DMS53 treated with DMSO at 0.1 percent for 48 hours (cell line): ENCODE results near the gene GNG11.
"Not testable (repeated sequence)": the region's sequence is repeated elsewhere in the genome, so short reads cannot be mapped to it uniquely, and the experiment has no call there.

ENCODE experiments used
- DNase-seq: peaks from one replicate; lab custom pipeline; 2025; ENCODE audit not compliant: unreplicated experiment; lab: John Stamatoyannopoulos, UW

The GNG11 gene

DNA sequence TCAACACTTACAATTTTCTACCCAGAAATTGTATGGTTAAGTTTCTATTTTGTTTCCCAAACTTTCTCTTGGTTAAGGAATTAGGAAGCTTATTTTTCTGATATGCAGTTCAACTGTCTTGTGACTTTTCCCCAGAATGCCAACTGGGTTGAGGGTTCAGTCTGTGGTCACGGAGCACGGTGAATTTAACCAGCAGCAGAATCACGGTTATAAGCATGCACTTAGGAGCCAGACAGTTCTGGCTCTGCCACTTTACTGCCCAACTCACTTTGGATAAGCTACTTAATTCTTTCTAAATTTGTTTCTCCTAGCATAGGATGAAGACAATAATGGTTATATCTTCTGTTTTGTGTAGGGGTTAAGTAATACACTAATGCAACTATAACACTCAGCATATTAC, 10.3 kb upstream of the GNG11 start:
- DNase-seq = not testable (repeated sequence)

DNA sequence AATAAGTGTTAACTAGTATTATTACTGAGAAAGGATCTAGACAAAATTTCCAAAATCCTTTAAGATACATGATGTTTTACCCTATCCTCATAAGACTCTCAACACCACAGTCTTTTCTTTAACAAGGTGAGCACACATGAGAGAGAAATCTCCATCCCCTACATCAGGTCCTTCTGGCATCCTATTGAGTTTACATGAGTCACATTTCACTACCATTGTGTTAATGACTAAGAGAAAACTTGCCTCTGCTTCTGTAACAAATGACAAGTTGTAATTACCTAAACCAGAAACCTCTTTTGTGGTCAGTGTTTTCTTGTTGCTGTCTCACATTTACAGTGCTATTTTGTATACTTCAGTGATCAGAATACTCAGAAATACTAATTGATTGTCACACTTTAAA, 9.9 kb upstream of the GNG11 start:
- peak; percentile 13 for DNase-seq

DNA sequence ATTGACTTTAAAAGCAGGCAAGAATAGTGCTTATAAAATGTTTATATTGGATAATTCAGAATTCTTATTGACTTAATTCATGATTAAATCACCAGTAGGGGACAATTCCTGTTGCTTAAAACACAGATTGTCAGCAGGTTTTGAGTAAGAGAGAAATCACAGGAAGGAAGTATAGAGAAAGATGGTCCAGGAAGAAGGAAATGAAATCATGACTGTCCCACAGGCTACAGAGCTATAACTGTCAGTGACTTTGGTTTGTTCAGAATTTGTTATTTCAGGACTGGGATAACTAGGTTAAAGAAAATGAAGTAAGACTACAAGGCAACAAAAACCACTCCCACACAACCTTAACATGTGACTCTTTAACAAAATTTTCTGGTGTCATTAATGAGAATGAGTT, 8.3 kb upstream of the GNG11 start:
- DNase-seq = no peak

DNA sequence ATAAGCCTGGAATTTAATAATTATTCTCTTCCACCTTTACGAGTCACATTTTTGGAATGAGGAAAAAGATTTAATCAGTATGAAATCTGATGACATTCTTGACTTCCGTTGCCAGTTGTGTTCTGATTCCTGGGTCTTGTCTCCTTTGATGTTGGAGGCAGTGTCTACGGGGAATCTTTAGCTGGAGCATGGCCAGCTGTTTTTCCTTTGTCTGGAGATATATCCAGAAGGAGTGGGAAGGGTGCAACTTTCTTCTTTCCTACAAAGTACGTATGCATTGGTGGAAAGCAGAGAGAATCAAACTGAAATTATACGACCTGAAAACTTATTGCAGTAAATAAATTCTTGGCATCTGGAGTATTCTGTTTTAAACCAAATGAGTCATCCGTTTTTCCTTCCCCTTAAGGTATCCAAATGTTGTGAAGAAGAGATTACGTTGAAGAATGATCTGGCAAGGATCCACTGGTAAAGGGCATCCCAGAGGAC, 6.9 kb upstream of the GNG11 start:
- no peak for DNase-seq

DNA sequence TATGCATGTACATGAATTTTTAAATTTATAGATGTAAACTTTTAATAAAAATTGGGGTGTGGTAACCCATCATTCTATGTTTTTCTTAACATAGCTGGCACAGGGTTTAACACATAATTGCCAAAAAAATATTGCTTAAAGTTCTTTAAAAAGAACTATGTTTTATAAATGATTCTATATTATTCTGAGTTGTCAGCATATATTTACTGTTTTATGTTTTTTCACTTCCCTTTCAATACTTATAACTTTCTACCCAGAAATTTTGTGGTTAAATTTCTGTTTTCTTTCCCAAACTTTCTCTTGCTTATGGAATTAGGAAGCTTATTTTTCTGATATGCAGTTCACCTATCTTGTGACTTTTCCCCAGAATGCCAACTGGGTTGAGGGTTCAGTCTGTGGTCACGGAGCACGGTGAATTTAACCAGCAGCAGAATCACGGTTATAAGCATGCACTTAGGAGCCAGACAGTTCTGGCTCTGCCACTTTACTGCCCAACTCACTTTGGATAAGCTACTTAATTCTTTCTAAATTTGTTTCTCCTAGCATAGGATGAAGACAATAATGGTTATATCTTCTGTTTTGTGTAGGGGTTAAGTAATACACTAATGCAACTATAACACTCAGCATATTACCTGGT, 6.2 kb upstream of the GNG11 start:
- not testable (repeated sequence) for DNase-seq

DNA sequence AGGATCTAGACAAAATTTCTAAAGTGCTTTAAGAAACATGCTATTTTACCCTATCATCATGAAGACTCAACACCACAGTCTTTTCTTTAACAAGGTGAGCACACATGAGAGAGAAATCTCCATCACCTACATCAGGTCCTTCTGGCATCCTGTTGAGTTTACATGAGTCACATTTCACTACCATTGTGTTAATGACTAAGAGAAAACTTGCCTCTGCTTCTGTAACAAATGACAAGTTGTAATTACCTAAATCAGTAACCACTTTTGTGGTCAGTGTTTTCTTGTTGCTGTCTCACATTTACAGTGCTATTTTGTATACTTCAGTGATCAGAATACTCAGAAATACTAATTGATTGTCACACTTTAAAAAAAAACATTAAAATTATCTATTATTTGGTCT, 5.6 kb upstream of the GNG11 start:
- not testable (repeated sequence) for DNase-seq

DNA sequence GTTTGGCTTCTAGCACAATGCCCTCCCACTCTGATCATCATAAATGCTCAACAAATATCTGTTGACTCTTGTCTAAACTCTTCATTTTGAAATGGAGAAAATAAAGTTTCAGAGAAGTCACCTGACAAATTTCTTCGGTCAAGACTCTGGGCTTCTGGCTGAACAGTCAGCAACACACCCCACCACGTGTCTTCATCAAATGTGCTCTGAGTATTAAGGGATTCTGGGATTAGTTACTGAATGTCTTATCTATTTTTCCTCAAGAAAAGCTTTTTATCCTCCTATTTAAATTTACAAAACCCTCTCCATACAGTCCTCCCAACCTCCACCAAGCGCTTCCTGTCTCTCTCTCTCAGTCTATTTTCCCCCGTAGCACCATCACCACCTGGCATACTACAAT, 5.2 kb upstream of the GNG11 start:
- not testable (repeated sequence) for DNase-seq

DNA sequence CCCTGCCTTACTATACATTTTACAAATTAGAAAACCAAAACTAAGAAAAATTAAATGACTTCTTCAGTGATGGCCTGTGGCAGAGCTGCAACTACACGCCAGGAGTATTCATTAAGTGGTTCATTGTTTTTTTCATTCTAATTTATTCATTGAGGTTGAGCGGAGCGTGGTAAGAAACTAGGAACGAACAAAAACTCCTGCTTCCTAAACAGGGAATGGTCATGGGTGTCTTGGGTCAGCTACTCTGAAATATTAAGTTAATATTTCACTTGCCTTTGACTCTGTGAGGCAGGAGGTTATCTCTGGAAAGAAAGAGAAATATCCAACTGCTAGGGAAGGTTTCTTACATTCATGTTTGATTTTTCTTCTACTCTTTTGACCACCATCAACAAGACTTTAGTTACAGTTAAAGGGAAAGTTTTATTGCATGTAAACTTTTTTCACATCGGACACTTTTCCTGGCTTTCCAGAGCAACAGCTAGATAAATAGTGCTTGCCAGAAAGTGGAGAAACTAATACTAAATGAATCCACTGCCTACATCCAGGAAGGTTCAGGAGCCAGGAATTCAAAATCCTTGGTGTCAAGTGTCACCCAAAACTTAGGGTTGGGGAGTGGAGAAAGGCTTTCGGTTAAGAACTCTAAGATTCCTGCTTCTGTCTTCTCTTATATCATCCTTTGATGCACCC, 896 bp upstream of the GNG11 start:
- no peak for DNase-seq

DNA sequence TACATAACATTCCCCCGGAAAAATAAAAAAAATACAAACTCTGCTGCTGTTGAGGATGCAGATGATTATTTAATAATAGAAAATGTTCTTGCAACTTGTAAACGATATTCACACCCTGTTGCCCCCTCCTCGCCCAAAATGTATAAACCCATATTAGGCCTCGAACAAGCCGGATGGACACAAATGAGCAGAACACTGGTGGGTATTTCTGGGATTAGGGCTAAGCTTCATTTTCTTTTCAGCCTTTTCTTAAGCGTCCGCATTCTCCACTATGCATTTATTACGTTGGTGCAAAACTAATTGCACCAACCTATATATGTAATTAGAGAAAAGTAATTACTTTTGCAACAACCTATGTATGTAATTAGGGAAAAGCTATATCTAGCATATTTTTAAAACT, 349 bp upstream of the GNG11 start:
- no peak for DNase-seq

DNA sequence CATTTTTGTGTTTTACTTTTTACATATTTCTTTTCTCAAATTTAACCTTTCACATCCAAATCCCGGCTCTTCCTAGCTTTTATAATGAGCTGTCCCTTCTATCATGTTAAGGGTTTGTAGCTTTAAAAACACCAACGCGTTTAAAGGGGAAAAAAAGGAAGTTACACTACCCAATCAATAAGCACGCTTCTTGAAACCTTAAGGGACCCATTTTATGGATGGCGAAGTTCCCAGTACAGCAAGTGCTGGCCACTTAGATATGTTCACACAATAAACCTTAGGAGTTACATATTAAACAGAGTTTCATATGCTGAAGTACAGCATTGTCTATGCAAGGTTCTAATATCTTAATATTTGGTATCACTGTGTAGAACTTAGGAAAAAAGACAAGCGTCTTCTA, 1.8 kb downstream of the GNG11 start:
- DNase-seq = no peak

DNA sequence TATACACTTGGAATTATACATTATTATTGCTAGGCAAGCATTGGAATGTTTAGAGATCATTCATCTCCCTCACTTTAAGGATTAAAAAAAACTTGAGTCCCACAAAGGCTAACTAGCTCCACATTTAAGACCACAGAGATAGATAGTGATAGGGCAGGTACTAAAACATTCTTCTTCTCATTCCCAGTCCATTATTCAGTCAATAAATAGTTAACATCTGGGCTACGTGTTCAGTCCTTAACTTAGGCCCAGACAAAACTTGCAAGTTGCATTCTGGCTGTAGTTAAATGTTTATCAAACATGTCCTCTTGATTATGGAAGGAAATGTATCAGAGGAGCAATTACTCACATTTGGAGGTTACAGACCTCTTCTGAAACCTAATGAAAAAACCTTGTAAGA, 2.4 kb downstream of the GNG11 start:
- DNase-seq = no peak

DNA sequence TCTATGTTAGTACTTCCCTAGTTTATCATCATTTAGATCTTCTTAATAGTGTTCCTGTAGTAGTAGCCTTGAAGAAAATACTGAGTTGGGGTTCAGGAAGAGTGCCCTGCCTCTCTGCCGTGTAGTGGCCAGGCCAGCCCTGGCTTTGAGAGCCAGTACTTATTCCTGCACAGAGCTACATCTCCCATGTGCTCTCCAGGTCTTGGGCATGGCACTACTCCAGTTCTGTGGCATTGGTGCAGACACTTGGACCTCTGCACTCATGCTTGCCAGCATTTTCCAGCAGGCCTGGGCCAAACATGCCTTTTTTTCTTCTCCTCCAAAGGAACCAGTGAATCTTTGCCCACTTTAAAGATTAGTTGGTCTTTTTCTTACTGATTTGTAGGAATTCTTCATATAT, 5.3 kb downstream of the GNG11 start:
- no peak for DNase-seq

DNA sequence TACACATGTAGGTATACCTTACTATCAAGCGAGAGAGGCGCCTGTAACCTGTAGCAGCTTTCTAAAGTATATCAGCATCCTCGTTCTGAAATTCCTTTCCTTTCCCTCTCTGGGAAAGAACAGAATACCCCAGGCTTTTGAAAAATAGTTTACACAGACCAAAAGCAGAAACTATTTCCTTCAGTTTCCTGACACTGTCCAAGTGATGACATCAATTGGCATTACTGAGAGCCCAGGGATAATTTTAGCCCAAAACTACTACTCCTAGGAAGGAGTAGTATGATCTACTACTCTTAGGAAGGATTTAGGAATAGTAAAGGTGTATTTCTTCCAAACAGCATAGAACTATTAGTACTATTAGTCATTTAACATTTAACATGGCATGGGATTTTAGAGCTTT, 6.0 kb downstream of the GNG11 start:
- no peak for DNase-seq

DNA sequence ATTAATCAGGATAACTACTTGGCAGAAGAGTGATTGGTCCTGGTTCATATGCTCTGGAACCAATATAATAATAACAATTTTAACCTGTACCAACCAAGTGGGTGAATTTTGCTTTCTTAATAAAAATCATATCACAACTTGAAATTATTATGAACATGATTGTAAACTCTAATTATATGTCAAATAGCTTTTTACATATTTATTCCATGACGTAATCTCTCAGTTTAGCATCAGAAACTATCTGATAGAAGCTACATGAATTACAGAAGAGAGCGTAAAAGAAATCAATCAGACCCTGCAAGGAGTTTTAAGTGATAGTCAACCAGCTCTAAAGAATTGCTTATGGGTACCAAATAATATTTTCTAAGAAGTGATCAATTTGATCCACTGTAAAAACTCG, 10.1 kb downstream of the GNG11 start:
- DNase-seq = no peak

DNA sequence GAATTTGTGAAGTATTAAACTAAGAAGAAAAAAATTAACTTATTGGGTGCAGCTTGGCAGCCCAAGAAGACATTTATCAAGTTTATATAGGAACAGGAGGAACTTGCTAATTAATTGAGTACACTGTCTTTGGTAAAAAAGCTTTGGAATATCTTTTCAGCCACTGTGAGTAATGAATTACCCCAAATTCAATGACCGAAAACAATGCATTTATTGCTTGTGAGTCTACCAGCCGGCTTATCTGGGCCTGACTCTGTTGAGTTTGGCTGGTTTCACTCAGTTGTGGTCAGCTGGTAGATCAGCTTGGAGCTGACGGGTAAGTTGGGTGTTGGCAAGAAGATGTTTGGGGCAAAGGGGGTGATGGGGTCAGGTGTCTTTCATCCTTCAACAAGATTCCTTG, 11.6 kb downstream of the GNG11 start:
- no peak for DNase-seq

DNA sequence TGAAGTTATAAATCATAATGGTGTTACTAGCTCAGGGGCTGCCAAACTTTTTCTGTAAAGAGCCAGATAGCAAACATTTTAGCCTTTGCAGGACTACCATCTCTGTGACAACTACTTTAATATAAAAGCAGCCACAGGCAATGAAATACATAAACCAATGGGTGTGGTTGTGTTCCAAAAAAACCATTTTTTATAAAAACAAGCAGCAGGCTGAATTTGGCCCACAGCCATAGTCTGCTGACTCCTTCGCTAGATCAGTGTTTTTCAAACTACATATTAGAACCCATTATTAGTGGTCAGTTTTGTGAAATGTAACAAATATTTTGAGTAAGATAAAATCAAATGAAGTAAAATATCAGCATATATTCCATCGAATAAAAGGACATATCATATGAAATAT, 13.6 kb downstream of the GNG11 start:
- DNase-seq = no peak

DNA sequence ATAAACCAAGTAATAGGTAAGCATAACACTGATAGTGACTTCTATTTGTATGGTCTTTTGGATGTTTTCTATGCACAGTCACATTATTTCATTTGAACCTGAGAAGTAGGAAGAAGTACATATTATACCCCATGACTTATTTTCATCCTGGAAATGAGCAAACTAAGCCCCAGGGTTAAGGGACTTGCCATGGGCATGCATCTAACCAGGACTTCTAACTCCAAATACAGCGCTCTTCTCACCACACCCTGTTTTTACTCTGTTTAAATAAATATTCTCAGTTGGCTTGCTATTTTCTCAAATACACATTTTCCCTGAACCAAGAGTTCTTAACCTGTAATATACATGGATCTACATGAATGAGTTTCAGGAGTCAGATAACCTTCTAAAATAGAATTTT, 16.3 kb downstream of the GNG11 start:
- no peak for DNase-seq

DNA sequence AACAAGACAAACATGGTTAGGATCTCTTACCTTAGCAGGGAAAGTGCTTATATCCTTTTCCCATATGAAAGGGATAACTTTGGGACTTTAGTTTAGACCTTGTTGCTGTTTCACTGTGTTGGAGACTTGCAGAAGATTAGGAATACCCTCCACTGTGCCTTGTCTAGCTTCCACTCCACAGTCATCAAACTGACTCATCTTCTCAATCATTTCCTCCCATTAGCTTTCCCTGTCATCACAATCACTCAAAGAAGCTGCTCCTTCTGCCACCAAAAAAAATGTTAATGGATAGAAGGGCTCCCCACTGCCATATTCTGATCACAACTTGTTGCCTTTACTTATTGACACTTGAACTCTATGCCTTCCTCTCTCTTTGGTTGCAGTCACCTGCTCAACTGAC, 16.8 kb downstream of the GNG11 start:
- DNase-seq = no peak

DNA sequence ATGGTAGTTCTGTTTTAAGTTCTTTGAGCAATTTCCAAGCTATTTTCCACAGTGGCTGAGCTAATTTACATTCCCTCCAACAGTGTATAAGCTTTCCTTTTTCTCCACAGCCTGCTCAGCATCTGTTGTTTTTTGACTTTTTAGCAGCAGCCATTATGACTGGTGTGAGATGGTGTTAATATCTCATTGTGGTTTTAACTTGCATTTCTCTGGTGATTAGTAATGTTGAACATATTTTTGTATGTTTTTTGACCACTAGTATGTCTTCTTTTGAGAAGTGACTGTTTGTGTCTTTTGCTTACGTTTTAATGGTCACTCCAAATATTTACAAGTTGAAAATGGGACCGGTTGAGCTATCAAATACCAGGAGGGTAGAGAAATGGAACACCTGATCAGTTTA, 20.4 kb downstream of the GNG11 start:
- DNase-seq = no peak

DNA sequence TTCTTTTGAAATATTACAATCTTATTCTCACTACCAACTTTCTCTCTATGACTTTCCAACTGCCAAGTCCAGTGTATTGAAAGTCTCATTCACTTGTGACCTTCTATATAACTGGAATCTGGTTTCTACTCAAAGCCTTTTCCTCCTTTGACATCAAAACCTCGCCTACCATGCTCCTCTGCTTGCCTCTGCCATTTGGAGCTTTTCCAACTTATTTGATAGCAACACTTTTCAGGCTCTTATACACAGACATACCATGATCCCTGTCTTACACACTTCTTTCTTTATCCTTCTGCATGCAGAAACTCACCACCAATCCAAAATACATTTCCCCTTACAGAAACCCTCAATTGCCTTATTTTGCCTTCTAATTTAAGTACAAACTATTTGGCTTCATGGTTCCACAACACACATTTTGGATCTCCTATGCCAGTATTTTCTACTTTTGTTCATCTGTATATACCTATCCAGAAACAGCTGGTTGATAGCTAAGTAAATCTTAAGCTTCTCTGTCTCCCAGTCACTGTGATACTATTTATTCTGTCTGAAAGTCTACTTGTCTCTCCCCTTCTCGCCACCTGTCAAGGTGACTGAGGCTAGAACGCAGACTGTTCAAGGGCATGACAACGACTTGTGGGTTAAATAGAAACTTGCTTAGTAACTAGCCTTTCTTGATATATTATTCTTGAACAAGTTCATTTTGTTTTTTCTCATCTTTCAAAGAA, 22.4 kb downstream of the GNG11 start:
- no peak for DNase-seq

DNA sequence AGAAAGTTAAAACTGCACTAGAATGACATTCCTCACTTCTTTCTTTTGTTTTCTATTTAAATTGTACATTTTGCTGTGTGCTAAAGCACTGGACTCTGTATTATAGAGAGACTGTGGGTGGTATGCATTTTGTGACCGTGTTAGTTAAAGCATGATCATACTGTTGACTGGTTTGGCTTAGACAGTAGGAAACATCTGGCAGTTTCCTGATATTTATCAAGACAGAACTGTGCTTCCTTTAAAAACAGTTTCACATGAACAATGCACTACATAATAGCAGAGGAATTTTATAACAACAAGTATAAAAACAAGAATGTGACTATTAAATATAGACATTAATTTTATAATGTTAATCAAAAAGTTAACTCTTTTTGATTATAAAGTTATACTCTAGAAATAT, 23.1 kb downstream of the GNG11 start:
- no peak for DNase-seq

DNA sequence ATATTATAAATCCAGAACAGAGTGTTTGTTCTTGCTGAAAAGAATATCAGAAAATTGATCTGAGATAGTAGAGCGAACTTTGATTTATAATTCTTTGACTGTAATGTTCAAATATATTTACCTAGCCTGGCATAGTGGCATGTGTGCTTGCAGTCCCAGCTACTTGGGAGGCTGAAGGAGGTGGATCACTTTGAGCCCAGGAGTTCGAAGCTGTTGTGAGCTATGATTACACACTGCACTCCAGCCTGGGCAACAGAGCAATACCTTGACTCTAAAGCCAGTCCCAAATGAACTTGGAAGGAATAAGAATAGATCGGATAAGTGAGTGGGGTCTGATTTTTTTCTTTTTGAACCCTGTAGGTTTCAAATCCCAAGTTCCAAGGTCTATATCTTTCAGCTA, 23.5 kb downstream of the GNG11 start:
- DNase-seq = no peak
